ENCODE data around the gene VIPR2.
"Not testable (repeated sequence)": the region's sequence is repeated elsewhere in the genome, so short reads cannot be mapped to it uniquely, and the experiment has no call there.

Gene VIPR2

GRCh38 chr7:158987691-158988090 is 157.0 kb downstream of the VIPR2 start:
- no peak for TF ChIP-seq CTCF (conservative IDR thresholded peaks at IDR 0.05)
- TF ChIP-seq ZFX (IDR thresholded peaks at IDR 0.05): no peak
- no peak overlapping the region for H3K27ac ChIP-seq

- no peak for TF ChIP-seq ZFX (IDR thresholded peaks at IDR 0.05)
- no peak for TF ChIP-seq CTCF (conservative IDR thresholded peaks at IDR 0.05)
- no peak overlapping the region for H3K27ac ChIP-seq
Measured at GRCh38 chr7:158985583-158985982, 159.1 kb downstream of the VIPR2 start.

GRCh38 chr7:158984007-158984406 is 160.7 kb downstream of the VIPR2 start:
- not testable (repeated sequence) for H3K27ac ChIP-seq

DNA sequence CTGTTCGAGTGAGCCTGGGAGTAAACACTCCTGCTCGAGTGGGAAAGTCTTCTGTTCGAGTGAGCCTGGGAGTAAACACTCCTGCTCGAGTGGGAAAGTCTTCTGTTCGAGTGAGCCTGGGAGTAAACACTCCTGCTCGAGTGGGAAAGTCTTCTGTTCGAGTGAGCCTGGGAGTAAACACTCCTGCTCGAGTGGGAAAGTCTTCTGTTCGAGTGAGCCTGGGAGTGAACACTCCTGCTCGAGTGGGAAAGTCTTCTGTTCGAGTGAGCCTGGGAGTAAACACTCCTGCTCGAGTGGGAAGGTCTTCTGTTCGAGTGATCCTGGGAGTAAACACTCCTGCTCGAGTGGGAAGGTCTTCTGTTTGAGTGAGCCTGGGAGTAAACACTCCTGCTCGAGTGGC is 162.6 kb downstream of the VIPR2 start:
- not testable (repeated sequence) for H3K27ac ChIP-seq

DNA sequence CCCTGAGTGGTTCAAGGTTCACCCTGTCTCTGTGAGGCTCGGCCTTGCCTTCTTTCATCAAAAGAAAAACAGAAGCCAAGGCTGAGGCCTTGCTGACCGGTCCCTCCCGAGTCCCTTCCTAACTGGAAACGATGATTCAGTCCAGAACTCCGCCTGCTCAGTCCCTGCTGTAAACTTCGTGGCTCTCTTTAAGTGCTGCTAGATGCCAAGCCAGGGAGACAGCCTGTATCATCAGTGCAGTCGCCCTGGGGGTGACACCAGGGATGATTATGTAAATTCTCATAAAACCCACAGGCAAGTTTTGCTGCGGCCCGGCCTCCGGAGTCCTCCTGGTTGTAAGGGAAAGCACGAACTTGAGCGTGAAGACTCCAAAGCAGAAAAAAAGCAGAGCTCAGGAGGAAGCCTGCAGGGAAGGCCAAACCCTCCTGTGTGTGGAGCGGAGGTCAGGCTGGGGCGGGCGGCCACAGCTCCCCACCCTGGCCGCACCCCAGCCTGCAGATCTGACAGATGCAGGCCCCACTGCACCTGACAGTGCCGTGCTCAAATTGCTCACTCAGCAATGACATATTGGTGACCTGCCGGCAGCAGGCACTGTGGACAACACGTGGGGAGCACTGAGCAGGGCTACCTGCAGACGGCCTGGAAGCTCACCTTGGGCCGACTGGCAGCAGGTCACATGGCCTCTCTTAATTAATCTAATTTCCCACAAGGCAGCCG is 164.9 kb downstream of the VIPR2 start:
- TF ChIP-seq CTCF (conservative IDR thresholded peaks at IDR 0.05) (no peak), ZFX (IDR thresholded peaks at IDR 0.05) (no peak)
- H3K27ac ChIP-seq: no peak overlapping the region

GRCh38 chr7:158979023-158979529 is 165.6 kb downstream of the VIPR2 start:
- TF ChIP-seq ZFX (IDR thresholded peaks at IDR 0.05): no peak
- TF ChIP-seq CTCF (conservative IDR thresholded peaks at IDR 0.05): no peak
- H3K27ac ChIP-seq: no peak overlapping the region
